ENCODE data around the gene AIG1. TPM values are rescaled to one million over a fixed set of nuclear protein-coding genes. Genes with fewer than 3 reads are reported as not detected.

Gene AIG1
- total and polyA plus RNA-seq, 2 of the 4 experiments (the other 2 are of a cell fraction), result 21.3 to 27.1 TPM

- no peak for DNase-seq
- H2AK9ac ChIP-seq (replicated peaks; ENCODE audit: low read depth, low read length, poor library complexity), result no peak overlapping the region
- no peak overlapping the region for H2BK15ac ChIP-seq (ENCODE audit: low read depth, low read length)
- no TSS peak for BruUV-seq (replicated peaks)
- no peak overlapping the region for H4K91ac ChIP-seq (ENCODE audit: insufficient read depth, low read depth, low read length)
- no peaks in the 10 kb centered on the region for H3K27me3 ChIP-seq (ENCODE audit: control insufficient read depth, insufficient read depth, low read length)
- no peak overlapping the region for H4K5ac ChIP-seq (ENCODE audit: low read depth, low read length)
- no peak for TF ChIP-seq NFE2L2 (IDR thresholded peaks at IDR 0.05; ENCODE audit: low read depth, low read length)
- TF ChIP-seq RAD21 (IDR thresholded peaks at IDR 0.05; ENCODE audit: low read length), result no peak
- TF ChIP-seq MXI1 (IDR thresholded peaks at IDR 0.05; ENCODE audit: borderline replicate concordance, low read depth, low read length), result no peak
- TF ChIP-seq FOS (IDR thresholded peaks at IDR 0.05; ENCODE audit: low read depth, low read length), result no peak
- no peak for TF ChIP-seq BHLHE40 (IDR thresholded peaks at IDR 0.05; ENCODE audit: low read depth, low read length)
- TF ChIP-seq SMC3 (IDR thresholded peaks at IDR 0.05; ENCODE audit: low read depth, low read length), result no peak
- TF ChIP-seq CHD1 (IDR thresholded peaks at IDR 0.05; ENCODE audit: low read depth, low read length), result no peak
- no peak for TF ChIP-seq MAZ (IDR thresholded peaks at IDR 0.05; ENCODE audit: borderline replicate concordance, low read depth, low read length)
- TF ChIP-seq POLR2A (IDR thresholded peaks at IDR 0.05; ENCODE audit: low read depth, low read length), result no peak
- TF ChIP-seq RFX5 (IDR thresholded peaks at IDR 0.05; ENCODE audit: low read depth, low read length), result no peak
- no peak for TF ChIP-seq CEBPB (IDR thresholded peaks at IDR 0.05; ENCODE audit: low read depth, low read length)
- TF ChIP-seq, protein P1, sequence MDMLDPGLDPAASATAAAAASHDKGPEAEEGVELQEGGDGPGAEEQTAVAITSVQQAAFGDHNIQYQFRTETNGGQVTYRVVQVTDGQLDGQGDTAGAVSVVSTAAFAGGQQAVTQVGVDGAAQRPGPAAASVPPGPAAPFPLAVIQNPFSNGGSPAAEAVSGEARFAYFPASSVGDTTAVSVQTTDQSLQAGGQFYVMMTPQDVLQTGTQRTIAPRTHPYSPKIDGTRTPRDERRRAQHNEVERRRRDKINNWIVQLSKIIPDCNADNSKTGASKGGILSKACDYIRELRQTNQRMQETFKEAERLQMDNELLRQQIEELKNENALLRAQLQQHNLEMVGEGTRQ (IDR thresholded peaks at IDR 0.05; ENCODE audit: low read depth, low read length), result no peak
- TF ChIP-seq, protein P2, sequence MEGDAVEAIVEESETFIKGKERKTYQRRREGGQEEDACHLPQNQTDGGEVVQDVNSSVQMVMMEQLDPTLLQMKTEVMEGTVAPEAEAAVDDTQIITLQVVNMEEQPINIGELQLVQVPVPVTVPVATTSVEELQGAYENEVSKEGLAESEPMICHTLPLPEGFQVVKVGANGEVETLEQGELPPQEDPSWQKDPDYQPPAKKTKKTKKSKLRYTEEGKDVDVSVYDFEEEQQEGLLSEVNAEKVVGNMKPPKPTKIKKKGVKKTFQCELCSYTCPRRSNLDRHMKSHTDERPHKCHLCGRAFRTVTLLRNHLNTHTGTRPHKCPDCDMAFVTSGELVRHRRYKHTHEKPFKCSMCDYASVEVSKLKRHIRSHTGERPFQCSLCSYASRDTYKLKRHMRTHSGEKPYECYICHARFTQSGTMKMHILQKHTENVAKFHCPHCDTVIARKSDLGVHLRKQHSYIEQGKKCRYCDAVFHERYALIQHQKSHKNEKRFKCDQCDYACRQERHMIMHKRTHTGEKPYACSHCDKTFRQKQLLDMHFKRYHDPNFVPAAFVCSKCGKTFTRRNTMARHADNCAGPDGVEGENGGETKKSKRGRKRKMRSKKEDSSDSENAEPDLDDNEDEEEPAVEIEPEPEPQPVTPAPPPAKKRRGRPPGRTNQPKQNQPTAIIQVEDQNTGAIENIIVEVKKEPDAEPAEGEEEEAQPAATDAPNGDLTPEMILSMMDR (conservative IDR thresholded peaks at IDR 0.05; ENCODE audit: low read depth, low read length), result no peak
- no peak overlapping the region for H3K27ac ChIP-seq (ENCODE audit: insufficient read depth, low read length)
- H3K79me1 ChIP-seq (ENCODE audit: low read depth in 1 of 2, low read length in 2 of 2), result no peaks in the 10 kb centered on the region
- ChIA-PET CTCF (no interaction called here), POLR2A (ENCODE audit: unreplicated experiment) (no interaction called here)
- H3K23ac ChIP-seq (ENCODE audit: low read depth, low read length), result no peak overlapping the region
- H3K9ac ChIP-seq (ENCODE audit: low read depth, low read length), result no peak overlapping the region
- 0 out of 2 replicates have a peak, but pooled peaks cover 2% of the 10 kb centered on the region for H3K9me1 ChIP-seq (ENCODE audit: insufficient read depth, low read length)
- H3K4me3 ChIP-seq (ENCODE audit: insufficient read depth, low read depth, low read length), result no peak overlapping the region
- no peak overlapping the region for H3K14ac ChIP-seq (replicated peaks; ENCODE audit: low read depth, low read length)
- no peak overlapping the region for H2AFZ ChIP-seq (replicated peaks; ENCODE audit: low read length, poor library complexity)
- H2BK5ac ChIP-seq (ENCODE audit: low read depth, low read length, poor library complexity, severe bottlenecking), result no peak overlapping the region
- no peaks in the 10 kb centered on the region for H3K9me3 ChIP-seq (ENCODE audit: control insufficient read depth, insufficient read depth, low read length)
- no peak overlapping the region for H3K4me2 ChIP-seq (ENCODE audit: low read depth, low read length)
- H2BK20ac ChIP-seq (ENCODE audit: low read depth, low read length), result no peak overlapping the region
- in situ Hi-C loops (cut with MboI; ENCODE audit: low sequenced_read_pairs), result no loop called here
- H2AK5ac ChIP-seq (ENCODE audit: low read depth, low read length), result no peak overlapping the region
- no peak overlapping the region for H3K56ac ChIP-seq (ENCODE audit: extremely low read depth, insufficient read depth, low read length)
- H3K4me1 ChIP-seq (ENCODE audit: control insufficient read depth, insufficient read depth, low read length), result no peaks in the 10 kb centered on the region
- no peak overlapping the region for H4K8ac ChIP-seq (ENCODE audit: low read depth in 2 of 2, low read length in 2 of 2)
- no peak overlapping the region for H3K4ac ChIP-seq (ENCODE audit: low read depth, low read length)
- dilution Hi-C loops (cut with HindIII; ENCODE audit: low sequenced_read_pairs, unreplicated experiment), result no loop called here
- no peaks in the 10 kb centered on the region for H4K20me1 ChIP-seq (ENCODE audit: insufficient read depth, low read length)
- no peaks in the 10 kb centered on the region for H3K36me3 ChIP-seq (ENCODE audit: control insufficient read depth, insufficient read depth, low read length)
- H2BK120ac ChIP-seq (ENCODE audit: low read depth, low read length), result no peak overlapping the region
- intact Hi-C loops (cut with micrococcal nuclease), result no loop called here
- no peak for ATAC-seq (ENCODE audit: low read depth)
- H3K18ac ChIP-seq (ENCODE audit: low read depth, low read length), result no peak overlapping the region
Measured at GRCh38 chr6:143293523-143293922, 232.8 kb downstream of the AIG1 start.
